Dermis microvascular lymphatic vessel endothelial cell (primary cell): ENCODE measurements around the gene SNHG17. TPM values are rescaled to one million over a fixed set of nuclear protein-coding genes. Genes with fewer than 3 reads are reported as not detected.
"Not testable (repeated sequence)": the region's sequence is repeated elsewhere in the genome, so short reads cannot be mapped to it uniquely, and the experiment has no call there.

Source experiments
- DNase-seq, 2 donors: peaks; one replicate each; pipeline versions ENCODE4 v3.0.0 to v3.0.0-alpha.2; 2010; ENCODE audit warnings: low read depth in 2 of 2
- total RNA-seq: library from RNA; depleted of rRNA; stranded (reverse); fragments of >200 nt; gene quantifications from 2 replicates; pipeline ENCODE4 v1.2.1, GENCODE V29; 2014

The SNHG17 gene
- total RNA-seq, 1 donor from 2014 or later: 5.1 TPM

DNA sequence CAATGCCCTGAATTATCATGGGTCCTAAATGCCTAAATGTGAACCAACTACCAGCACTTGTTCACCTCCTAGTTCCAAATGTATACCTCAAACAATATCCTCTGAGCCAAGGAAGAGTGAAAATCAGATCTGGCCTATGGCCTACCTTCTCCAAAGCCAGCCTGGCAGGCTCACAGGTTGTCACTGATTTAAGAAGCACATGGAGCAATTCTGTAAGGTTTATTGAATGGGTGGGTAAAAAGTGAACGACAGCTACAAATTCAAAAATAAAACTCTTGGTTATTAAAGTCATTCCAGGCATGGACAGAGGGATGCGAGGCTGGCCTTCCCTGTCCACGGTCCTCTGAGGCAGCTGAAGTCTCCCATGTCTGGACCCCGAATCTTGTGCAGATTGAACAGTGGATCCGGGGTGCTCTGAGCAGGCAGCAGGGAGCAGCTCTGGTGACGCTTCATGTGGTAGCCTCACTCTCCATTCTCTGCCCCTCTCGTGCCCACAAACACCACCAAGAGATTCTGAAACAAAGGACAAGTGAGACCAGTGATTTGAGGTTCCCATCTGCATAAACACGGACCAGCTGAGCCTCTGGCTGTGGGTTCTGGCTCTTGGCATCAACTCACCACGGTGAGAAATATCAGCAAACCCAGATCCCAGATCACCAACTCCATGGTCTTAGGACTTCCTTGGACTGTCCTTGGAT lies 14.6 kb downstream of the SNHG17 start:
- no peak for DNase-seq

- peak in 1 of 2 donors; percentile 73 for DNase-seq
These were observed 16.5 kb downstream of the SNHG17 start for GRCh38 chr20:38418509-38419204.

DNA sequence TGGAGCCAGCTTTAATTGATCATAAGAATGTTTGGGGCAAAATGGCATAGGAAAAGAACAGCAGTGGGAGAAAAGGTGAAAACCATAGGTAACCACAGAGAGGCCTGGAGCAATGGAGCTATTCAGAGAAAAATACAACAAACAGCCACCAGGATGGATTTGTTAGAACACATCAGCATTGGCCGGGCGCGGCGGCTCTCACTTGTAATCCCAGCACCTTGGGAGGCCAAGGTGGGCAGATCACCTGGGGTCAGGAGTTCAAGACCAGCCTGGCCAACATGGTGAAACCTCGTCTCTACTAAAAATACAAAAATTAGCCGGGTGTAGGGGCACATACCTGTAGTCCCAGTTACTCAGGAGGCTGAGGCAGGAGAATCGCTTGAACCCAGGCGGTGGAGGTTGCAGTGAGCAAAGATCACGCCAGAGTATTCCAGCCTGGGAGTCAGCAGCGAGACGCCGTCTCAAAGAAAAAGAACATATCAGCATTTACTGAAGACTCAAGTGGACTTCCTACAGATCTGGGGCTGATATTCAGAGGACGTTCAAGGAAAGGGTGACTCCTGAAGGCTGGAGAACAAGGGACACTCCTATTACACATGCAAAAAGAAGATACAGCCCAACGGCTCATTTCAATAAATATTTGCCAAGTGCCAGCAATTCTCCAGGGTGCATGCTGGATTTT lies 20.2 kb downstream of the SNHG17 start:
- no peak for DNase-seq

GRCh38 chr20:38412877-38413577 lies 22.1 kb downstream of the SNHG17 start:
- no peak for DNase-seq

DNA sequence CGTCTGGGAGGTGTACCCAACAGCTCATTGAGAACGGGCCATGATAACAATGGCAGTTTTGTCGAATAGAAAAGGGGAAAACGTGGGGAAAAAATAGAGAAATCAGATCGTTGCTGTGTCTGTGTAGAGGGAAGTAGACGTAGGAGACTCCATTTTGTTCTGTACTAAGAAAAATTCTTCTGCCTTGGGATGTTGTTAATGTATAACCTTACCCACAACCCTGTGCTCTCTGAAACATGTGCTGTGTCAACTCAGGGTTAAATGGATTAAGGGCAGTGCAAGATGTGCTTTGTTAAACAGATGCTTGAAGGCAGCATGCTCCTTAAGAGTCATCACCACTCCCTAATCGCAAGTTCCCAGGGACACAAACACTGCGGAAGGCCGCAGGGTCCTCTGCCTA lies 27.3 kb downstream of the SNHG17 start:
- DNase-seq: not testable (repeated sequence)

DNA sequence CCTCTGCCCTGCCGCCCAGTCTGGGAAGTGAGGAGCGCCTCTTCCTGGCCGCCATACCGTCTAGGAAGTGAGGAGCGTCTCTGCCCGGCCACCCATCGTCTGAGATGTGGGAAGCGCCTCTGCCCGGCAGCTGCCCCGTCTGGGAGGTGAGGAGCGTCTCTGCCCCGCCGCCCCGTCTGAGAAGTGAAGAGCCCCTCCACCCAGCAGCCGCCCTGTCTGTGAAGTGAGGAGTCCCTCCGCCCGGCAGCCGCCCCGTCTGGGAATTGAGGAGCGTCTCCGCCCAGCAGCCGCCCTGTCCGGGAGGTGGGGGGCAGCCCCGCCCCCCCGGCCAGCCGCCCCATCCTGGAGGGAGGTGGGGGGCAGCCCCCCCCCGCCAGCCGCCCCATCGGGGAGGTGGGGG lies 27.8 kb downstream of the SNHG17 start:
- no peak for DNase-seq

DNA sequence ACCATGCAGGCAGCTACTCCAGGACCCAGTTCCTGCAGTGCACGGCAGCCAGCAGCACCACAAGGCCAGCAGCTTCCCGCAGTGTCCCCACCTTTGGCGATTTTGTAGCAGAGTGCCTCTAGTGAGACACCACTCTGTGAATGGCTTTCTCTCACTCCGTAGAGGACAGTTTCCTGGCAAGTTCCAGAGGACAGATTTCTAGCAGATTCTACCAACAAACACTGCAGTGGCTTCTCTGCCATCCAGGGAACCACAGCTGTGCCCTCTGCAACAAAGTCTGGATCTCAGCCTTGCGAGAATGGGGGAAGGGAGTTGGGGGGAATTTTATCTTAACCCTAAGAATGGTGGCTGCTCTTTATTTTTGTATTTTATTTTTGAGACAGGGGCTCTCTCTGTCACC lies 28.7 kb downstream of the SNHG17 start:
- no peak for DNase-seq

DNA sequence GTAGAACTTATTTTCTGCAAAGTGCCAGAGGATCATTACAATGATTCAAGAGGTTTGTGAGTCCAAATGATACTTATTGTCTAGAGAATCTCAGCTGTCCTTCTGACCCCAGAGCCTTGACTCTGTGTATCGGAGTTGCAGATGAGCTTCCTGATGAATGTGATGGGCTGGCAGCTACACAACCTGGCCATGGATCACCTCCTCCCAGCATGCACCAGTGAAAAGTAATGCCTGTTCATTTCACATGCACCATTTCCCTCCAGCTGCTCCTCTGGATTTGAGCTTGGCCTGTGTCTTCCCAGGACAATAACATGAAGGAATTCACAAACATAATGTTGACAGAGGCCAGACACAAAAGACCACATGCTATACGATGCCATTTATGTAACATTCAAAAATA lies 30.0 kb downstream of the SNHG17 start:
- DNase-seq: no peak

DNA sequence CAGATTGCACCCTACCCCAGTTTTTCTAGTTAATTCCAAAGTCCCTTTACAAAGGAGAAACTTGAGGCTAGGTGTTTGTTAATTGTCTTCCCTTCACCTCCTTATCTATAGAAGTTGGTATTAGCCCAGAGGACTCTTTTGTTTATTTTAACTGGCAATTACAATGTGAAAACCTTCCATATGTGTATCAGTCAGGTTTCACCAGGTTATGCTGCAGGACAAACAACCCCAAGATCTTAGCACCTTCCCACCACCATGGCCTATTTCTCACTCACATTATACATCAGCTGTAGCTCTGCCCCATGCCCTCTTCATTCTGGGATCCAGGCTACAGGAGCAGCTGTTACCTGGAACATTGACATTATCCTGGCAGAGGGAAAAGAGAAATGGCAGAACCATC lies 31.1 kb downstream of the SNHG17 start:
- DNase-seq: no peak

DNA sequence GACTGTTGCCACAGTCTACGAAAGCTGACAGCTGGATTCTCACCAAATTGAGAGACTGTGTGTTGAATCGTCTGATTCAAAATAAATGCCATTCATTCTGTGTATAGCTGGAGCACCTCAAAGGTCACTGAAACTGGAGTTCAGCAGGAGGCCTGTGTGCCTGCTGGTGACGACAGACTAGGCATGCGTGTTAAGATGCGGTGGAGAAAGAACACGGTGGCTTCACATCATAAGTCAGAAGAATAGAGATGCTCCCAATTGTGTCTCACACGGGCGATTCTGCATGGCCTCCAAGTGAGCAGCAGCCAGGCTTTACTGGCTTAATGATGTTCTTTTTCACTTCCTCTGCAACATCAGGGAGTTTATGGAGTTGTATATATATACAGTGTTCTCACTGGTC lies 32.3 kb downstream of the SNHG17 start:
- no peak for DNase-seq

DNA sequence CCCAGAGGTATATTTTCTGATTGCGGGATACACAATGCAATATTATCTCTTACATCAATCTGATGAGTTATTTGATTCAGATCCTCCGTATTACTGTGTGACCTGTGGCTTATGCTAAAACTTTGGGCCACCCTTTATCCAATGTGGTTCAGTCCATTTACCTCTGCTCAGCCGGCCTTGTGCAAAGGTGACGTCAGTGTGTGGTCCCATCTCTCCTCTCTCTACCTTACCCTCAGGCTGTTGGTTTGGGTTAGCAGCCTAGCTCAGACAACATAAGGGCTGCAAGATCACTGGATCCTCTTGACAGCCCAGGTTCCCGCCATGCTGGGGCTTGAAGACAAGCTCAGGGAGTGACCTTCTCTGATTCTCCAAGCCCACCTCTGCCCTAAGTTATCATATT lies 33.0 kb downstream of the SNHG17 start:
- DNase-seq: no peak

- not testable (repeated sequence) for DNase-seq
These were observed 39.3 kb downstream of the SNHG17 start for GRCh38 chr20:38395751-38396395.

DNA sequence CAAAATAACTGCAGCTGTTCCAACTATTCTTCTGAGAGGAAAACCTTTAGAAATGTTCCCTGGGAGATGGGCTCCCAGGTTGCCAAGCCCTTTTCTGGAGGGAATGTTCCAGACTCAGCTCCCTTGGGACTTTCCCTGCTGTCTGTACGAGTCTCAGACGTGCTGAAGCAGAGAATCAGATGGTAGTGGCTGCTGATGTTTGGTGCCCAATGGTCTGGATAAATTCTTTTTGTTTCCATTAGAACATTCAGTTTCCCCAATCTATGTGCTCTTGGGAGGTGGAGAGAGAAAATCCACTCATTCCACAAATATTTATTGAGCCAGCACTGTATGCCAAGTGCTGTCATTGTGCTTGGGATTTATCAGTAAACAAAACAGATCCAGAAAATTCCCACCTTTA lies 40.0 kb downstream of the SNHG17 start:
- DNase-seq: no peak

- no peak for DNase-seq
These were observed 41.9 kb downstream of the SNHG17 start for GRCh38 chr20:38393259-38393658.

- DNase-seq: no peak
These were observed 42.8 kb downstream of the SNHG17 start for GRCh38 chr20:38392356-38392755.

- DNase-seq: no peak
These were observed 47.2 kb downstream of the SNHG17 start for GRCh38 chr20:38387953-38388352.

- no peak for DNase-seq
These were observed 48.3 kb downstream of the SNHG17 start for GRCh38 chr20:38386851-38387250.

DNA sequence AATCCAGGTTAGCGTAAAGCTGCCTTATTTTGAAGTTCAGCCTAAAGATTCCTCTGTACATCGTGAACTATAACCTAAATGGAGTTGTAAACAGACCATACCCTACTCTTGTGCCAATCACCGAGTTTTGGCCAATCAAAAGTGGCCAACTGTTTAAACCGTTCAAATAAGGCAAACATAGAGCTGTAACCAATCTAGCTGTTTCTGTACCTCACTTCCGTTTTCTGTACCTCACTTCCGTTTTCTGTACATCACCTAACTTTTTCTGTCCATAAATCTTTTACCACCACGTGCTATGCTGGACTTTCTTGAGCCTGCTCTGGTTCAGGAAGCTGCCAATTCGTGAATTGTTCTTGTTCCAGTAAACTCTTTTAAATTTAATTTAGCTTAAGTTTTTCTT lies 49.1 kb downstream of the SNHG17 start:
- DNase-seq: no peak

DNA sequence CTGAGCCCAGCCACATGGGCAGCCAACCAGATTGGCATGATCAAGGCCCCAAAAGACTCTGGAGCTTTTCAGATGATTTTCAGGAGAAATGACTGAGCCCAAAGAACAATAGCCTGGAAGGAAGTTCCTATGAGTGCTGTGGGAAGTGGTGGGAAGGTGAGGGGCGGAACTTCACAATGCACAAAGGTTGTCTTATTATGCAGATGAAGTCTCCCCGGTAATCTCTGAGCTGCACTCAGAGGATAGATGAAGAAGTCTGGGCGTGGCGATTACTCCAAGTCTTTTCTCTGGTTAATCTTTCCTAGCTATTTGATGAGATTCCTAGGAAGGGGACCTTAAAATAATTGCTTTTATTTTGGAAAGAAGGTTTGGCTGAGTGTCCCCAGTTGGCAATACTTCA lies 52.0 kb downstream of the SNHG17 start:
- DNase-seq: no peak

DNA sequence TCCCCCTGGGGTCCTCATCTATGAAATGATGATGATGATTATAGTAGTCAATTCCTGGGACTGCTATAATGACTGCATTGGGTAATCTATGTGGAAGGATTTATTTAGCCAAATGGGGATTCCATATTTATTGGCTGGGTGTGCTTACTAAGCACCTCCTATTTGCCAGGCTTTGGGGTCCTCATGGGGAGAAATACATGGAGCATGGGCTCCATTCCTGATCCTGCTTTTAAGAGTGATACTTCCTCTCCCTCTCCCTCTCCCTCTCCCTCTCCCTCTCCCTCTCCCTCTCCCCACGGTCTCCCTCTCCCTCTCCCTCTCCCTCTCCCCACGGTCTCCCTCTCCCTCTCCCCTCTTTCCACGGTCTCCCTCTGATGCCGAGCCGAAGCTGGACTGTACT lies 57.3 kb downstream of the SNHG17 start:
- DNase-seq: not testable (repeated sequence)

- DNase-seq: no peak
These were observed 58.0 kb downstream of the SNHG17 start for GRCh38 chr20:38377039-38377685.
